Left lung (tissue), 10 donors: ENCODE measurements around the gene APOBEC3A. TPM values are rescaled to one million over a fixed set of nuclear protein-coding genes. Genes with fewer than 3 reads are reported as not detected.
A peak's percentile ranks its signal among the peaks of the same experiment; 100 is the strongest.
"Not testable (repeated sequence)": the region's sequence is repeated elsewhere in the genome, so short reads cannot be mapped to it uniquely, and the experiment has no call there.

Experiments
- ATAC-seq: fragments of 200-7000 bp; cut with Tn5 transposase; one replicate; pipeline ENCODE4 v1.9.1; 2020; ENCODE audit warnings: moderate library complexity
- DNase-seq, 4 donors: peaks; one replicate each; pipeline ENCODE4 v3.0.0-alpha.2; 2013 to 2020
- H3K27ac ChIP-seq, 2 donors: fragments of 200-600 bp; sonication (generic) in 1 of 2; one replicate each; pipeline versions ENCODE4 v1.5.0 to v1.8.0; 2020 to 2021
- H3K27me3 ChIP-seq, 2 donors: fragments of 200-600 bp; sonication (generic) in 1 of 2; one replicate each; pipeline versions ENCODE4 v1.5.0 to v1.8.0; 2020 to 2021
- H3K36me3 ChIP-seq, 2 donors: fragments of 200-600 bp; sonication (generic) in 1 of 2; one replicate each; pipeline versions ENCODE4 v1.5.0 to v1.8.0; 2020 to 2021
- H3K4me1 ChIP-seq, 2 donors: fragments of 200-600 bp; one replicate each; pipeline ENCODE4 v1.8.0; 2021
- H3K4me3 ChIP-seq, 2 donors: fragments of 200-600 bp; sonication (generic) in 1 of 2; one replicate each; pipeline versions ENCODE4 v1.5.0 to v1.8.0; 2020 to 2021; ENCODE audit warnings: mild to moderate bottlenecking in 1 of 2
- H3K9me3 ChIP-seq, 2 donors: fragments of 200-600 bp; sonication (generic) in 1 of 2; one replicate each; pipeline versions ENCODE4 v1.5.0 to v1.8.0; 2020 to 2021
- intact Hi-C, 2 donors: fragments of 100-400 bp; cut with DNase I; formaldehyde crosslinking; loops; one replicate each; pipeline versions ENCODE4 v1.11.2 to v1.14.2; 2022
- polyA plus RNA-seq, 6 donors: library from polyadenylated mRNA; unstranded; fragments of 120-200 nt; gene quantifications; one replicate each; pipeline ENCODE4 v1.2.1, GENCODE V29; 2013; ENCODE audit not compliant: insufficient read length in 6 of 6
- total RNA-seq, 2 donors: library from RNA; stranded (reverse); fragmentation: NEBNext Ultra II Directional; extraction: Animal tissue kit (Norgen Biotek cat#: 25700); gene quantifications; one replicate each; pipeline ENCODE4 v1.2.1, GENCODE V29; 2021
- TF ChIP-seq, protein P1 (sequence below), 2 donors: fragments of 200-600 bp; sonication (generic) in 1 of 2; IDR thresholded peaks; one replicate each; pipeline versions ENCODE4 v1.5.0 to v1.8.0; 2021; ENCODE audit warnings: antibody characterized with exemption in 2 of 2
- donor health status: DM: no; HTN: yes; CAD: no.
- donor health status: DM: no; HTN: no; CAD: no.

The APOBEC3A gene
- total and polyA plus RNA-seq, 8 donors, result 0.38 to 25.5 (median 0.52) TPM; not detected in 3

DNA sequence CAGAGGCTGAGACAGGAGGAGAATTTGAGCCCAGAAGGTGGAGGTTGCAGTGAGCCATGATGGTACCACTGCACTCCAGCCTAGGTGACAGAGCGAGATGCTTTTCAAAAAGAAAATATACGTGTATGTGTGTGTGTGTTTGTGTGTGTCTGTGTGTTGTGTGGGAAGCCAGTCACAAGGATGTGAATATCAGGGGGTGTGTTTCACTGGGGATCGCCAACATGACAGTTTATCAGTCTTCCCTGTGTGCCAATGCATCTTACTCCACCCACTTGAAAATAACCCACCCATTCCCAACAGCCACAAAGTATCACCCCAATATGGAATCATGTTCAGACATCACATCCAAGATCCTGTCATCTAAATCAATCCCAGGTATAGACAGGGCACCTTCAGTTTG is 14.4 kb downstream of the APOBEC3A start:
- ATAC-seq (no peak), DNase-seq (no peak)
- Histone ChIP-seq H3K4me1 (peaks cover 0 to 21% of the 10 kb centered on the region in 2 donors), H3K36me3 (no peaks in the 10 kb centered on the region), H3K27me3 (no peaks in the 10 kb centered on the region), H3K4me3 (no peak overlapping the region), H3K27ac (no peak overlapping the region), H3K9me3 (no peaks in the 10 kb centered on the region)
- intact Hi-C loops, result no loop called here
- TF ChIP-seq, protein P1, sequence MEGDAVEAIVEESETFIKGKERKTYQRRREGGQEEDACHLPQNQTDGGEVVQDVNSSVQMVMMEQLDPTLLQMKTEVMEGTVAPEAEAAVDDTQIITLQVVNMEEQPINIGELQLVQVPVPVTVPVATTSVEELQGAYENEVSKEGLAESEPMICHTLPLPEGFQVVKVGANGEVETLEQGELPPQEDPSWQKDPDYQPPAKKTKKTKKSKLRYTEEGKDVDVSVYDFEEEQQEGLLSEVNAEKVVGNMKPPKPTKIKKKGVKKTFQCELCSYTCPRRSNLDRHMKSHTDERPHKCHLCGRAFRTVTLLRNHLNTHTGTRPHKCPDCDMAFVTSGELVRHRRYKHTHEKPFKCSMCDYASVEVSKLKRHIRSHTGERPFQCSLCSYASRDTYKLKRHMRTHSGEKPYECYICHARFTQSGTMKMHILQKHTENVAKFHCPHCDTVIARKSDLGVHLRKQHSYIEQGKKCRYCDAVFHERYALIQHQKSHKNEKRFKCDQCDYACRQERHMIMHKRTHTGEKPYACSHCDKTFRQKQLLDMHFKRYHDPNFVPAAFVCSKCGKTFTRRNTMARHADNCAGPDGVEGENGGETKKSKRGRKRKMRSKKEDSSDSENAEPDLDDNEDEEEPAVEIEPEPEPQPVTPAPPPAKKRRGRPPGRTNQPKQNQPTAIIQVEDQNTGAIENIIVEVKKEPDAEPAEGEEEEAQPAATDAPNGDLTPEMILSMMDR (IDR thresholded peaks at IDR 0.05), result no peak

DNA sequence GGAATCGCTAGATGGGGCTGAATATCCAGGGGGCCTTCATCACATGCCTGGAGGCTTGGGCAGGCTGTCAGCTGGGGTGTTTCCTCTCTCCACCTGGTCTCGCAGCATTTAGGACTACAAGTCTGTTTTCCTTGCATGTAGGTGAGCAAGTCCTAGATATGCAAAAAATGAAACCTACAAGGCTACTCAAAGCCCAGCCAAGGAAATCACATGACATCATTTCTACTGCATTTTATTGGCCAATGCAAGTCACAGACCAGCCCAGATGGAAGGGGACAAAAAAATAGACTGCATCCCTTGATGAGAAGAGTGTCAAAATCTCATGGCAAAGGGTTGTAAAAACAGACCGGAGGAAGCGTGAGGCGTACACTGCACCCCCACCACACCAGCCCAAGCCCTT is 15.1 kb downstream of the APOBEC3A start:
- intact Hi-C loops, result no loop called here
- ATAC-seq, result no peak
- H3K27ac ChIP-seq, result no peak overlapping the region
- no peak for DNase-seq
- no peaks in the 10 kb centered on the region for H3K9me3 ChIP-seq
- H3K4me1 ChIP-seq, result peaks cover 0 to 13% of the 10 kb centered on the region in 2 donors
- H3K4me3 ChIP-seq, result no peak overlapping the region
- TF ChIP-seq, protein P1 (IDR thresholded peaks at IDR 0.05), result no peak
- H3K36me3 ChIP-seq, result no peaks in the 10 kb centered on the region
- no peaks in the 10 kb centered on the region for H3K27me3 ChIP-seq

DNA sequence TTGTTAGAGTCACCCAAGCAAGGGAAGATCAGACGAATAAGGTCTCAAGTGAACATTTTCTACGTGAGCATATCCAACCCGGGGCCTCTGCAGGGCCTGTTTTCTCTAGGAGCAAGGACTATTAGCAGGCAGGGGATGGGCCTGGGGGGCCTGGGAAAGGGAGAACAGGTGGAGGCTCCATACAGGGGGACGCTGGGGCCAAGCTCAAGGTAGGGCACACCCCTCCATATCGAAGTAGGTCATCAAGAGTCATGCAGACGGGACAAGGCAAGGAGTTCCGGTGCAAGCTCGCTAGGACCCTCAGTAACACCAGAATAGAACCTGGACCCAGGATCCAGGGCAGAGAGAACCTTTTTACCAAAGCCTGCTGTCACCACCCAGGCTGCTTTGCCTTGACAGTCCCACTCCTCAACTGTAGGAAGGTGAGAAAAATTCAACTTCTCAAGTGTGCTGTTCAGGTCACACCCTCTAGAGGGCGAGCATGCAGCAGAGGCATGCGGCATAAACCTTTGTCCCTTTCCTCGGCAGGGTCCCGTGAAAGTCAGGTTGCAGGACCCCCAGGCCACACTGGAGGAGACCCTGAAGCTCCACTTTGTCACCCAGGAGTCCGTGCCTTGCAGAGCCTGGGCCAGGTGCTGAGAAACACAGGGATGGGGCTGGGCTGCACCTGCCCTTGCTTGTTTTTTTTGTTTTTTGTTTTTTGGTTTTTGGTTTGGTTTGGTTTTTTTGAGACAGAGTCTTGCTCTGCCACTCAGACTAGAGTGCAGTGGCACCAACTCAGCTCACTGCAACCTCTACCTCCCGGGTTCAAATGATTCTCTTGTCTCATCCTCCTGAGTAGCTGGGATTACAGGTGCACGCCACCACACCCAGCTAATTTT is 16.1 kb downstream of the APOBEC3A start:
- Histone ChIP-seq H3K4me1 (peaks cover 0 to 3% of the 10 kb centered on the region in 2 donors), H3K27ac (no peak overlapping the region), H3K4me3 (no peak overlapping the region), H3K27me3 (no peaks in the 10 kb centered on the region), H3K9me3 (no peaks in the 10 kb centered on the region), H3K36me3 (no peaks in the 10 kb centered on the region)
- peak in 1 of 4 donors; percentile 37 for DNase-seq
- TF ChIP-seq, protein P1 (IDR thresholded peaks at IDR 0.05), result peak; percentile 51 to 70
- intact Hi-C loops, result no loop called here
- peak; percentile 91 for ATAC-seq

DNA sequence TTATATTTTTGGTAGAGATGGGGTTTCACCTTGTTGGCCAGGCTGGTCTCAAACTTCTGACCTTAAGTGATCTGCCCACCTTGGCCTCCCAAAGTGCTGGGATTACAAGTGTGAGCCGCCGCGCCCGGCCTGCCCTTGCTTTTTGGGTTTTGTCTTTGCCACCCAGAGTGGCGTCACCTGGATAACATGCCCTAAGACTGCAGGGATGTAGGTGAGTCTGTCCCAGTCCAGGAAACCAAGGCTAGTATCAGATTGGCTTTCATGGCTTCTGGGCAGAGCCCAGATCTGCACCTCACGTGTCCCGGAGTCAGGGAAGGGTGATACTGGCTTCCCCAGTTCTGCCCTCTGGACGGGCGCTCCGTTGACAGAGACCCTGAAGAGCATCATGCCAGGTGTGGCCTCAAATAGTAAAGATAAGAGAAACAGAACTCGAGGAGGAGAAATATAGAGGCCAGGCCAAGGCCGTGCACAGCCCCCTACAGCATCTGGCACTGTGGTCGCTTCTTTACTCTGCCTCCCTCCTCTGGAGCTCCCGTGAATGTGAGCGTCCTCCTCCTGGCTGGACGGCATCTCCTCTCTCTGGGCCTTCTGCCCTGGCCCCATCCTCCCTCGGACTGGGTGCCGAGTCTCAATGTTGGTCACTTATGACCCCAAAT is 16.9 kb downstream of the APOBEC3A start:
- ATAC-seq, result no peak

DNA sequence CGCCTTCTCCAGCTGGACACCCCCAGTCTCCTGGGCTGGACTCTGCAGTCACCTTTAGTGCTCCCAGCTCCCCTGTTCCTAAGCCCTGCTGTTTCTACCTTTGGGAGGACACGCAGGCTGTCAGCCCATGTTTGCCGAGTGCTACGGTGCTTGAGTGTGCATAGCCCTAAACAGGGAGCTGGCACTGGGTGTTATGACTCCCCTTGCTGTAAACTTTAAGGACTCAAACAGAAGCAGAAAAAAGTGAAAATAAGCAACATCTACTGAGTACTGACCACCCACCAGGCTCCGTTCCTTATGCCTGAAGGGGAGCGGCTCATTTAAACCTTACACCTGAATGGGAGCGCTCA is 17.4 kb downstream of the APOBEC3A start:
- no peak for DNase-seq
- no peak overlapping the region for H3K27ac ChIP-seq
- TF ChIP-seq, protein P1 (IDR thresholded peaks at IDR 0.05), result no peak
- ATAC-seq, result no peak
- no peaks in the 10 kb centered on the region for H3K4me1 ChIP-seq
- H3K36me3 ChIP-seq, result no peaks in the 10 kb centered on the region
- H3K27me3 ChIP-seq, result no peaks in the 10 kb centered on the region
- intact Hi-C loops, result no loop called here
- H3K4me3 ChIP-seq, result no peak overlapping the region
- no peaks in the 10 kb centered on the region for H3K9me3 ChIP-seq

More for the DNA sequence above, 16.9 kb downstream of the APOBEC3A start:
- H3K9me3 ChIP-seq, result no peaks in the 10 kb centered on the region
- intact Hi-C loops, result no loop called here
- no peak overlapping the region for H3K4me3 ChIP-seq
- no peaks in the 10 kb centered on the region for H3K27me3 ChIP-seq
- TF ChIP-seq, protein P1 (IDR thresholded peaks at IDR 0.05), result no peak
- no peak overlapping the region for H3K27ac ChIP-seq
- no peaks in the 10 kb centered on the region for H3K36me3 ChIP-seq
- no peaks in the 10 kb centered on the region for H3K4me1 ChIP-seq
- no peak for DNase-seq

DNA sequence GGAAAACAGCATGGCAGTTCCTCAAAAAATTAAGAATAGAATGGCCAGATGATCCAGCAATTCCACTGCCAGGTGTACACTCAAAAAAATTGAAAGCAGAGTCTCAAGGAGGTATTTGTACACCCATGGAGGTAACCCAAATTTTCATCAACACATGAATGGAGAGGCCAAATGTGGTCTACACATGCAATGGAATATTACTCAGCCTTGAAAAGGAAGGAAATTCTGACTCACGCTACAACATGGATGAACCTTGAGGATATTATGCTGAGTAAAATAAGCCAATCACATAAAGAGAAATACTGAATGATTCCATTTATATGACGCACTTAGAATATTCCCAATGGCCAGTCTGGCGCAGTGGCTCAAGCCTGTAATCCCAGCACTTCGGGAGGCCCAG is 19.9 kb downstream of the APOBEC3A start:
- intact Hi-C loops, H3K4me3 ChIP-seq, H3K9me3 ChIP-seq, H3K4me1 ChIP-seq, H3K27me3 ChIP-seq, H3K36me3 ChIP-seq, ATAC-seq, DNase-seq, H3K27ac ChIP-seq: not testable (repeated sequence)

DNA sequence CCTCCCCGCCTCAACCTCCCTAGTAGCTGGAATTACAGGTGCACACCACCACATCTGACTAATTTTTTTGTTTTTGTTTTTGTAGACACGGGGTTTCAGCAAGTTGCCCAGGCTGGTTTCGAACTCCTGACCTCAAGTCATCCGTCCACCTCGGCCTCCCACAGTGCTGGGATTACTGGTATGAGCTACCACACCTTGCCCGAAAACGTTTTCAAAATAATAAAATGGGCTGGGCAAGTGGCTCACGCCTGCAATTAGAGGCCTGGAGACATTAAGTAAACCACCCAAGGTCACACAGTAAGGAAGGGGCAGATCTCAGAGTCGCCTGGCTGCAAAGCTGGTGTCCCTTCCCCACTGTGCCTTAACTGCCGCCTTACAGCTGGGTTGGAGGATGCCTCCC is 23.2 kb downstream of the APOBEC3A start:
- intact Hi-C loops, DNase-seq, ATAC-seq, H3K4me3 ChIP-seq, H3K36me3 ChIP-seq, H3K9me3 ChIP-seq, H3K27ac ChIP-seq, H3K27me3 ChIP-seq: not testable (repeated sequence)
- peaks cover 6 to 13% of the 10 kb centered on the region in 2 donors for H3K4me1 ChIP-seq
